Articular chondrocyte of knee joint (primary cell): ENCODE results near the gene POLR3A. TPM values are rescaled to one million over a fixed set of nuclear protein-coding genes. Genes with fewer than 3 reads are reported as not detected.

Experiments
- small RNA-seq: library from RNA; depleted of rRNA; stranded (forward); fragments of <200 nt; gene quantifications from one replicate; pipeline ENCODE3, GENCODE V24; 2012
- total RNA-seq: library from RNA; depleted of rRNA; stranded (reverse); fragments of >200 nt; gene quantifications from 2 replicates; pipeline ENCODE4 v1.2.3, GENCODE V29; 2012

The POLR3A gene
- 18.5 and 24.7 TPM in 2 replicates for total RNA-seq

DNA sequence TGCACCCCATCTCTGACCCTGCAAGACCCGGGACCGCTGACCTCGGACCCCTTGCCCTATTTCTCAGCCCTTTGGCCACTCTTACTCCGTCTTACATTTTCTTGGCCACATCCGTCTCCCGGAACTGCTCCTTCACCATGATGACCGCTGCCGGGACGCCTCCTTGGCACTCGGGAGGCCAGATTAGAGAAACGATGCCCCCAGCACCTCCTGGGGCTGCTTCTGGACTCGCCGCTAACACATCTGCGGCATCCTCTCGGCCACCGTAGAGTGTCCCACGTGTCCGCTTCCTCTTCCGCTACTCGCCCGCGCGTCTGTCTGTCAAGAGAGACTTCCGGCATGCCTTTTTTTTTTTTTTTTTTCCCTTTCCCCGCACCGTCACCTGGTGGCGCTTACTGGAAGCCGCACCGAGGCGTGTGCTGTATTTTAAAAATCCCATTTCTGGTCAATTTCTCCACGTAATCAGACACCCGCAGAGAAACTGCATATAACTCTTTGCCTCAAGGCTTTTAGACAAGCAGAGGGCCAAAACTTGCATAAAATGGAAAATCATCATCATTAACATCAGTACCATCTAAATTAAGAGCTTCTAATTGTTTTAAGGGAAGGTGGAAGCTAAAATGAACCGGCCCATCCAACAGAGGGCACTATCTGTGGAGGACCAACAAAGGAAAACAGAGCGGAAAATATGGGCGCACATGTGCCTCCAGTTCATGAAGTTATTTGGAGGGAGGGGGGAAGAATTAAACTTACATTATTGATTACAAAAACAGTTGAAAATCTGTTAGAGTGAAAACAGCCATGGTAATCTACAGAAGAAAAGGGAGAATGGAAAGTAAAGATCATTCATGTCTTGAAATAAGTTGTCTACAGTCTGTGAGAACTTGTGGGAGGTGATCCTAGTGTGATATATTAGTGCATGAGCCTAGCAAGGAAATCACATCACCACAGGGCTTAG is at the start of gene POLR3A:
POLR3A (minus strand) TSS at position 247 of the 958 bp plus-strand sequence; CDS start at position 139, 108 bp downstream.

DNA sequence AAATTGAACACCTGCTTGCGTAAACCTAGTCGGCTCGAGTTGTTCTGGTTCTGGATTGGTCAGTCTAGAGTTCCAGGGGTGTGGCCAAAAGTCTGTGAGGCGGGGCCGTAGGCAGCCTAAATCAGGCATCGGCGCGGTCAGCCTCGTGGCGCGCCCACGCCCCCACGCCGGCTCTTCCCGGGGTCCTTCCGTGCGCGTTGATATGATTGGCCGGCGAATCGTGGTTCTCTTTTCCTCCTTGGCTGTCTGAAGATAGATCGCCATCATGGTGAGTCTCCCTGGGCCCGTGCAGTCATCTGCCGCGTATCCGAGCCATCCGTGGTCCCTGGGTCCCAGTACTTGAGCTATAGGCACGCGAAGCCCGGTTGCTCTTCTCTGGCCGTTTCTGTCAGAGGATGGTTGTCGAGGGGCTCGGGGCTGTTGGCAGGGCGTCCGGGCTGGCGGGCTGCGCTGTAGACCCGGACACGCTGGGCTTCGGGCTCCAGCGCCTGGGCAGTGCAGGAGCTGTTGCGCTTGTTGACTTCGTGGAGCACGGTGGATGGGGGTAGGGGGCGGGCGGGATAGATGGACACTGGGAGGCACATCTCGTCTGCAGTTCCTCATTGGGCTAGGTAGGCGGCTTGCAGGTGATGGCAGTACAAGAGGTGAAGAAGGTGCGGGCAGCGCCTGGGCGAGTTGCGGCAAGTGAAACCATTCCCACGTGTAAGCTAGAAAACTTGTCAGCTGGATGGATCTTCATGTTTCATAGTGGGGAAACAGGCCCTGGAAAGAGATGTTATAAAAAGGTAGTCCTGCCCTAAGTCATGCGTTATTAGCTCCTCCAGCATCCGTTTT is 4.5 kb upstream of the POLR3A start, which contains the start of gene RPS24:
RPS24 (plus strand) TSS at position 227 of the 834 bp plus-strand sequence; CDS start at position 266, 39 bp downstream.

DNA sequence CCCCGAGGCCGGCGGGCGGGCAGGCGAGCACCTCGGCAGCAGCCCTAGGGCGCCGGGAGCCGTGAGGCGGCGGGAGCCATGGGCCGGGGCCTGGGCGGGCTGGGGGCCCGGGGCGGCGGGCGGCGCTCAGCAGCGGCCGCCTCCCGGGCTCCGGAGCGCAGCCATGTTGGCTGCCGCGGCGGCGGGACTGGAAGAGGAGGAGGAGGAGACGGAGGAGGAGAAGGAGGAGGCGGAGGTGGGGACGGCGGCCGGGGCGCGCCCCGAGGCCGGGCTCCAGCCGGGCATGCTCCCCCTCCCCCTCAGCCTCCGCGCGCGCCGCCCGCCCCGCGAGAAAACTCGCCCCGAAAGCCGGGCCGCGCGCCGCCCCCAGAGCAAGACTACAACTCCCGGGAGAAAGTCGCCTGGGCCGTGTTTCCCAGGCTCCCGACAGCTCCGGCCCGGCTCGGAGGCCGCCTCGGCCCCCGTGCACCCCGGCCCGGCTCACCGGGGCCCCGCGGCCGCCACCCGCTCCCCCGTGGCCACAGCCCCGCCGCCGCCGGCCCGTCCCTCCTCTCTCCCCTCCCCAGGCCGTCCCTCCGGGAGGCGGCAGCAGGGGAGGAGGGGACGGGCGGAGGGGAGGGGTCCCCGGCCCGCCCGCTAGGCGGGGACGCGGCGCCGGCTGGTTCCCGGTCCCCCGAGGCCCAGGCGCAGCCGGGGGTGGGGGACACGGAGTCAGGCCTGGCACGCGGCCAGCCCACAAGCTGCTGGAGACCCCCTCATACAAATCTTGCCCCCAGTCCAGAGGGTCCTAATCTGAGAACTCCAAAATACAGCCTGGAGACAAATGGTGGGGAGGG is 102.5 kb downstream of the POLR3A start, which contains the start of gene DLG5:
DLG5 (minus strand) TSS at position 190 of the 836 bp plus-strand sequence. CDS start 235 bp downstream, outside the sequence.

Small RNA genes lying within 50 kb of the gene (small RNA-seq; reads per million reads assigned to genes)
- gene RF00017 = not detected

Other genes with a start within 250 kb of the POLR3A start
- 40.9 and 48.3 TPM in 2 replicates for gene DLG5, start 102.8 kb downstream of the POLR3A start, total RNA-seq
- gene RPS24, start 4.3 kb upstream of the POLR3A start, total RNA-seq = 2,543 and 2,834 TPM in 2 replicates